Neural cell (in vitro differentiated cells): ENCODE measurements around the gene SHC1. TPM values are rescaled to one million over a fixed set of nuclear protein-coding genes. Genes with fewer than 3 reads are reported as not detected.

Experiments
- H2AFZ ChIP-seq: fragments of 200-600, 300-800 bp; sonication (generic), shearing (Covaris generic); 2 replicates; pipeline ENCODE4 v1.6.0; 2014; ENCODE audit warnings: low read depth, mild to moderate bottlenecking, antibody characterized with exemption, low read length, moderate library complexity
- H3F3A ChIP-seq: fragments of 200-600 bp; shearing (Covaris generic); 2 replicates; pipeline ENCODE4 v1.6.1; 2016; ENCODE audit warnings: mild to moderate bottlenecking, moderate library complexity, mixed read lengths, antibody characterized with exemption, low read length; ENCODE audit not compliant: insufficient read depth, poor library complexity, severe bottlenecking
- H3K27ac ChIP-seq: fragments of 200-600, 300-800 bp; sonication (generic), shearing (Covaris generic); 2 replicates; pipeline ENCODE4 v1.5.1; 2014; ENCODE audit warnings: mild to moderate bottlenecking, low read length, moderate library complexity
- H3K27me3 ChIP-seq: fragments of 300-800, 200-600 bp; sonication (generic), shearing (Covaris generic); 2 replicates; pipeline ENCODE4 v1.6.0; 2014; ENCODE audit warnings: mild to moderate bottlenecking, low read depth, low read length, moderate library complexity; ENCODE audit not compliant: insufficient read depth
- H3K36me3 ChIP-seq: fragments of 300-800, 200-600 bp; sonication (generic), shearing (Covaris generic); 2 replicates; pipeline ENCODE4 v1.5.1; 2014; ENCODE audit warnings: mild to moderate bottlenecking, antibody characterized with exemption, low read length, moderate library complexity; ENCODE audit not compliant: insufficient read depth
- H3K4me2 ChIP-seq: fragments of 300-800, 200-600 bp; sonication (generic), shearing (Covaris generic); 2 replicates; pipeline ENCODE4 v1.6.0; 2014; ENCODE audit warnings: mild to moderate bottlenecking, low read length
- H3K4me3 ChIP-seq: fragments of 300-800, 200-600 bp; sonication (generic), shearing (Covaris generic); 2 replicates; pipeline ENCODE4 v1.5.1; 2014; ENCODE audit warnings: mild to moderate bottlenecking, low read length, moderate library complexity
- H3K79me2 ChIP-seq: fragments of 200-600 bp; shearing (Covaris generic); replicated peaks from 2 replicates; pipeline ENCODE4 v1.6.0; 2014; ENCODE audit warnings: mild to moderate bottlenecking, low read length, moderate library complexity; ENCODE audit not compliant: insufficient read depth
- H3K9ac ChIP-seq: fragments of 300-800, 200-600 bp; sonication (generic), shearing (Covaris generic); 2 replicates; pipeline ENCODE4 v1.6.1; 2016; ENCODE audit warnings: mild to moderate bottlenecking, low read length, mixed read lengths
- H3K9me2 ChIP-seq: fragments of 200-600 bp; shearing (Covaris generic); 2 replicates; pipeline ENCODE4 v1.6.1; 2016; ENCODE audit warnings: mild to moderate bottlenecking, low read length, mixed read lengths; ENCODE audit not compliant: insufficient read depth
- H3K9me3 ChIP-seq: fragments of 200-600, 300-800 bp; sonication (generic), shearing (Covaris generic); 2 replicates; pipeline ENCODE4 v1.6.1; 2016; ENCODE audit warnings: mild to moderate bottlenecking, mixed run types, low read length, moderate library complexity, mixed read lengths
- H4K20me1 ChIP-seq: fragments of 200-600 bp; shearing (Covaris generic); 2 replicates; pipeline ENCODE4 v1.6.1; 2016; ENCODE audit warnings: mild to moderate bottlenecking, mixed run types; ENCODE audit not compliant: insufficient read depth
- EP300 ChIP-seq: fragments of 450-650 bp; conservative IDR thresholded peaks from 2 replicates; pipeline ENCODE4 v1.6.1; 2014; ENCODE audit warnings: antibody characterized with exemption, mild to moderate bottlenecking, moderate library complexity; ENCODE audit not compliant: poor library complexity, severe bottlenecking
- EZH2 ChIP-seq: fragments of 200-600, 300-800 bp; shearing (Covaris generic), sonication (generic); IDR thresholded peaks from 2 replicates; pipeline ENCODE4 v1.6.1; 2014; ENCODE audit warnings: antibody characterized with exemption, low read length, borderline replicate concordance, mild to moderate bottlenecking; ENCODE audit not compliant: insufficient read depth, poor library complexity, severe bottlenecking
- MXI1 ChIP-seq: fragments of 450-650 bp; conservative IDR thresholded peaks from 2 replicates; pipeline ENCODE4 v1.6.1; 2014; ENCODE audit warnings: antibody characterized with exemption, mild to moderate bottlenecking; ENCODE audit not compliant: poor library complexity, severe bottlenecking
- POLR2AphosphoS5 ChIP-seq: IDR thresholded peaks from 2 replicates; pipeline ENCODE4 v1.6.1; 2012
- RAD21 ChIP-seq: fragments of 450-650 bp; conservative IDR thresholded peaks from 2 replicates; pipeline ENCODE4 v1.6.1; 2014; ENCODE audit warnings: antibody characterized with exemption, mild to moderate bottlenecking, moderate library complexity
- SMC3 ChIP-seq: fragments of 450-650 bp; conservative IDR thresholded peaks from 2 replicates; pipeline ENCODE4 v1.6.1; 2014; ENCODE audit warnings: antibody characterized with exemption, mild to moderate bottlenecking, moderate library complexity; ENCODE audit not compliant: poor library complexity
- TAF1 ChIP-seq: IDR thresholded peaks from 2 replicates; pipeline ENCODE4 v1.6.1; 2012; ENCODE audit warnings: low read depth
- polyA plus RNA-seq: library from polyadenylated mRNA; depleted of rRNA; stranded (reverse); fragments of >200 nt; gene quantifications from 2 replicates; pipeline ENCODE4 v1.2.3, GENCODE V29; 2014
- TF ChIP-seq, protein P1 (sequence below): IDR thresholded peaks from 2 replicates; pipeline ENCODE4 v1.6.1; 2012; ENCODE audit warnings: borderline replicate concordance
- TF ChIP-seq, protein P2 (sequence below): fragments of 450-650 bp; IDR thresholded peaks from 2 replicates; pipeline ENCODE4 v1.5.1; 2014; ENCODE audit warnings: antibody characterized with exemption, mild to moderate bottlenecking, moderate library complexity; ENCODE audit not compliant: poor library complexity, severe bottlenecking

Gene SHC1
- polyA plus RNA-seq, 1 donor from 2014 or later: 9.5 TPM

DNA sequence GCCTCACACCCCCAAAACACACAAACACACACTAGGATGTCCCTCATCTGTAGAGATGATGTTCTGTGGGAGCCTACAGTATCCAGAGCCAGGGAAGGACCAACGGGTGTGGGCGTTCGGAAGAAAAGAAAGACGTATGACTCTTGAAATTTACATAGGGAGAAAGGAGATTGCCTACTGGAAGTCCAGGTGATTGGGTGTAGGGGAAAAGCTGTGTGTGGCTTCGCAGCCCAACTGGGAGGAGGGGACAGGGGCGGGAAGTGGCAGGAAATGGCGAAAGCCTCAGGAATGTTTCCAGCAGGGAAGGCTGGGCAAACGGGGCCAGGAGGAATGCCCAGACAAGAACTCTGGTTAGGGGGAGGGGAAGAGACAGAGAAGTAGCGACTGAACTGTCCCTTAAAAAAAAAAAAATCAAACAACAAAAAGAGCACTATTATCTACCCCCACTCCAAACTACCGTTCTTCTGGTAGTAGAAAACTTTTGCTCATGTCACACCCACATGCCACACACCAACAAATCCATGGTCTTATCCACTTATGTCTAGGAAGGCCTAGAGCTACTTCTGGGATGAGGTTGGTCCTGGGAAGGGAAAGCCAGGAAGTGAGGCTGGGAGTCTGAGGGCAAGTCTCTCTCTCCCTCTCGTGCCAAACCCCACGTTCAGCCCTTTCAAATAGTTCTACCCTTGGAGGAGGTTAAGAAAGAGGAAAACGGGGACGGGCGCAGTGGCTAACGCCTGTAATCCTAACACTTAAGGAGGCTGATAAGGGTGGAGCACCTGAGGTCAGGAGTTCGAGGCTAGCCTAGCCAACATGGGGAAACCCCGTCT lies 2.2 kb upstream of the SHC1 start:
- Histone ChIP-seq H2AFZ (no peak overlapping the region), H3K9ac (peak overlapping the region; percentile 5), H3K27me3 (no peaks in the 10 kb centered on the region), H3K9me2 (no peaks in the 10 kb centered on the region), H3F3A (peaks cover 3% of the 10 kb centered on the region), H3K79me2 (peaks cover 24% of the 10 kb centered on the region), H4K20me1 (no peaks in the 10 kb centered on the region), H3K4me2 (no peak overlapping the region), H3K9me3 (no peaks in the 10 kb centered on the region), H3K36me3 (no peaks in the 10 kb centered on the region), H3K4me3 (peak overlapping the region; percentile 83), H3K27ac (no peak overlapping the region)
- TF ChIP-seq, protein P1, sequence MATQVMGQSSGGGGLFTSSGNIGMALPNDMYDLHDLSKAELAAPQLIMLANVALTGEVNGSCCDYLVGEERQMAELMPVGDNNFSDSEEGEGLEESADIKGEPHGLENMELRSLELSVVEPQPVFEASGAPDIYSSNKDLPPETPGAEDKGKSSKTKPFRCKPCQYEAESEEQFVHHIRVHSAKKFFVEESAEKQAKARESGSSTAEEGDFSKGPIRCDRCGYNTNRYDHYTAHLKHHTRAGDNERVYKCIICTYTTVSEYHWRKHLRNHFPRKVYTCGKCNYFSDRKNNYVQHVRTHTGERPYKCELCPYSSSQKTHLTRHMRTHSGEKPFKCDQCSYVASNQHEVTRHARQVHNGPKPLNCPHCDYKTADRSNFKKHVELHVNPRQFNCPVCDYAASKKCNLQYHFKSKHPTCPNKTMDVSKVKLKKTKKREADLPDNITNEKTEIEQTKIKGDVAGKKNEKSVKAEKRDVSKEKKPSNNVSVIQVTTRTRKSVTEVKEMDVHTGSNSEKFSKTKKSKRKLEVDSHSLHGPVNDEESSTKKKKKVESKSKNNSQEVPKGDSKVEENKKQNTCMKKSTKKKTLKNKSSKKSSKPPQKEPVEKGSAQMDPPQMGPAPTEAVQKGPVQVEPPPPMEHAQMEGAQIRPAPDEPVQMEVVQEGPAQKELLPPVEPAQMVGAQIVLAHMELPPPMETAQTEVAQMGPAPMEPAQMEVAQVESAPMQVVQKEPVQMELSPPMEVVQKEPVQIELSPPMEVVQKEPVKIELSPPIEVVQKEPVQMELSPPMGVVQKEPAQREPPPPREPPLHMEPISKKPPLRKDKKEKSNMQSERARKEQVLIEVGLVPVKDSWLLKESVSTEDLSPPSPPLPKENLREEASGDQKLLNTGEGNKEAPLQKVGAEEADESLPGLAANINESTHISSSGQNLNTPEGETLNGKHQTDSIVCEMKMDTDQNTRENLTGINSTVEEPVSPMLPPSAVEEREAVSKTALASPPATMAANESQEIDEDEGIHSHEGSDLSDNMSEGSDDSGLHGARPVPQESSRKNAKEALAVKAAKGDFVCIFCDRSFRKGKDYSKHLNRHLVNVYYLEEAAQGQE: no peak
- TF ChIP-seq, protein P2, sequence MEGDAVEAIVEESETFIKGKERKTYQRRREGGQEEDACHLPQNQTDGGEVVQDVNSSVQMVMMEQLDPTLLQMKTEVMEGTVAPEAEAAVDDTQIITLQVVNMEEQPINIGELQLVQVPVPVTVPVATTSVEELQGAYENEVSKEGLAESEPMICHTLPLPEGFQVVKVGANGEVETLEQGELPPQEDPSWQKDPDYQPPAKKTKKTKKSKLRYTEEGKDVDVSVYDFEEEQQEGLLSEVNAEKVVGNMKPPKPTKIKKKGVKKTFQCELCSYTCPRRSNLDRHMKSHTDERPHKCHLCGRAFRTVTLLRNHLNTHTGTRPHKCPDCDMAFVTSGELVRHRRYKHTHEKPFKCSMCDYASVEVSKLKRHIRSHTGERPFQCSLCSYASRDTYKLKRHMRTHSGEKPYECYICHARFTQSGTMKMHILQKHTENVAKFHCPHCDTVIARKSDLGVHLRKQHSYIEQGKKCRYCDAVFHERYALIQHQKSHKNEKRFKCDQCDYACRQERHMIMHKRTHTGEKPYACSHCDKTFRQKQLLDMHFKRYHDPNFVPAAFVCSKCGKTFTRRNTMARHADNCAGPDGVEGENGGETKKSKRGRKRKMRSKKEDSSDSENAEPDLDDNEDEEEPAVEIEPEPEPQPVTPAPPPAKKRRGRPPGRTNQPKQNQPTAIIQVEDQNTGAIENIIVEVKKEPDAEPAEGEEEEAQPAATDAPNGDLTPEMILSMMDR: no peak
- TF ChIP-seq RAD21 (no peak), SMC3 (no peak), TAF1 (no peak), POLR2AphosphoS5 (no peak), EZH2 (no peak), MXI1 (no peak), EP300 (no peak)

DNA sequence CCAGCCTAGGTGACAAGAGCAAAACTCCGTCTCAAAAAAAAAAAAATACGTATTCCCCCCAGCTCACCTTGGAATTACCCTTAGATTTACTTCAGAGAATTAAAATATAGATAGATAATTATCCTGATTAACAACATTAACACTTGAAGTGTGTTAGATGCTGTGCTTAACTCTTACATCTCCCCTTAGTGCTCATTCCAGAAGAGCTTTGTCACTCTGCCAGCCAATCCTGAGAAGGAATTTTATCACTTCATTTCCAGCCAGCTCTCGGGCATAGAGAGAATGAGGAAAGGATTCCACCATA lies 1.6 kb upstream of the SHC1 start:
- Histone ChIP-seq H3K36me3 (no peaks in the 10 kb centered on the region), H3K9me3 (no peaks in the 10 kb centered on the region), H3K9me2 (no peaks in the 10 kb centered on the region), H3K79me2 (peaks cover 19% of the 10 kb centered on the region), H3F3A (peaks cover 3% of the 10 kb centered on the region), H3K4me2 (no peak overlapping the region), H3K9ac (no peak overlapping the region), H3K27ac (no peak overlapping the region), H2AFZ (no peak overlapping the region), H3K4me3 (no peak overlapping the region), H4K20me1 (no peaks in the 10 kb centered on the region), H3K27me3 (no peaks in the 10 kb centered on the region)
- TF ChIP-seq MXI1 (no peak), RAD21 (no peak), EP300 (no peak)
